Prostate gland (tissue), 2 donors: ENCODE measurements around the gene OR1J1.

Source experiments
- POLR2A ChIP-seq: fragments of 450-650 bp; IDR thresholded peaks from one replicate; pipeline ENCODE4 v1.6.1; 2016; ENCODE audit warnings: antibody characterized with exemption, mild to moderate bottlenecking
- TF ChIP-seq, protein P1 (sequence below), 4 experiments: fragments of 200-600 bp in 2 of 4; fragments of 450-650 bp in 2 of 4; sonication (generic) in 2 of 4; IDR thresholded peaks; 1 replicate in 3 of 4; 2 replicates in 1 of 4; pipeline ENCODE4 v1.5.1; 2016 to 2019; ENCODE audit warnings: antibody characterized with exemption in 4 of 4, mild to moderate bottlenecking in 2 of 4, moderate library complexity in 2 of 4

DNA sequence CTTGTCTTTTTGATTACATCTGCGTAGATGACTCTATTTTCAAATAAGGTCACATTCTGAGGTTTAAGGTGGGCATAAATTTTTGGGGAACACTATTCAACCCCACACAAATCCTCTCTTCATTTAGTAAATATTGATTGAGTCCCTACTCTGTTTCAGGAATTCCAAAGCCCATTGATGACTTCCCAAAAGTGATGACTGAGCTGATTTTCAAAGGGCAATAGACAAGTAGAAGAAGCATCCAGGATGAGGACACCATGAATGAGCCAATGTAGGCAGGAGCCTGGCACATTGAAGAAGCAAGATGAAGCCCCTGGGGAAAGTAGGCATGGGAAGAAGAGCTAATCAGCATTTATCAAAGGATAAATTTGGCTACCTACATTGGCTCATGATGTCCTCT is 35.2 kb downstream of the OR1J1 start:
- TF ChIP-seq, protein P1, sequence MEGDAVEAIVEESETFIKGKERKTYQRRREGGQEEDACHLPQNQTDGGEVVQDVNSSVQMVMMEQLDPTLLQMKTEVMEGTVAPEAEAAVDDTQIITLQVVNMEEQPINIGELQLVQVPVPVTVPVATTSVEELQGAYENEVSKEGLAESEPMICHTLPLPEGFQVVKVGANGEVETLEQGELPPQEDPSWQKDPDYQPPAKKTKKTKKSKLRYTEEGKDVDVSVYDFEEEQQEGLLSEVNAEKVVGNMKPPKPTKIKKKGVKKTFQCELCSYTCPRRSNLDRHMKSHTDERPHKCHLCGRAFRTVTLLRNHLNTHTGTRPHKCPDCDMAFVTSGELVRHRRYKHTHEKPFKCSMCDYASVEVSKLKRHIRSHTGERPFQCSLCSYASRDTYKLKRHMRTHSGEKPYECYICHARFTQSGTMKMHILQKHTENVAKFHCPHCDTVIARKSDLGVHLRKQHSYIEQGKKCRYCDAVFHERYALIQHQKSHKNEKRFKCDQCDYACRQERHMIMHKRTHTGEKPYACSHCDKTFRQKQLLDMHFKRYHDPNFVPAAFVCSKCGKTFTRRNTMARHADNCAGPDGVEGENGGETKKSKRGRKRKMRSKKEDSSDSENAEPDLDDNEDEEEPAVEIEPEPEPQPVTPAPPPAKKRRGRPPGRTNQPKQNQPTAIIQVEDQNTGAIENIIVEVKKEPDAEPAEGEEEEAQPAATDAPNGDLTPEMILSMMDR (IDR thresholded peaks at IDR 0.05), result no peak
- TF ChIP-seq POLR2A, result no peak
